Mammary epithelial cell (primary cell): ENCODE data around the gene TRIM17.

ENCODE experiments used
- CTCF ChIP-seq, 2 donors: IDR thresholded peaks in 1 of 2; conservative IDR thresholded peaks in 1 of 2; 2 replicates each; pipeline ENCODE4 v1.5.1; 2011 to 2012; ENCODE audit warnings: inconsistent platforms in 2 of 2, low read length in 2 of 2, mild to moderate bottlenecking in 2 of 2, control low read depth in 1 of 2, low read depth in 1 of 2; ENCODE audit not compliant: insufficient read depth in 1 of 2; ENCODE audit errors: extremely low read depth in 1 of 2
- EZH2 ChIP-seq: IDR thresholded peaks from 2 replicates; pipeline ENCODE4 v1.6.1; 2012; ENCODE audit warnings: low read length, inconsistent platforms, borderline replicate concordance

GRCh38 chr1:228400237-228400651, 16.4 kb downstream of the TRIM17 start:
- TF ChIP-seq CTCF (conservative IDR thresholded peaks at IDR 0.05 in 1 of 2, IDR thresholded peaks at IDR 0.05 in 1 of 2; ENCODE audit: extremely low read depth in 1 of 2, insufficient read depth in 1 of 2, low read depth in 1 of 2, low read length in 2 of 2) (no peak), EZH2 (no peak)
